HepG2 (cell line): ENCODE data around the gene VAC14. TPM values are rescaled to one million over a fixed set of nuclear protein-coding genes. Genes with fewer than 3 reads are reported as not detected.

Experiments
- BRCA1 ChIP-seq: sonication (generic); formaldehyde crosslinking; IDR thresholded peaks from 2 replicates; pipeline ENCODE4 v1.4.0; 2020; ENCODE audit warnings: missing genetic modification reagents
- BRD4 ChIP-seq: sonication (generic); formaldehyde crosslinking; IDR thresholded peaks from 2 replicates; pipeline ENCODE4 v1.4.0; 2020; ENCODE audit warnings: missing genetic modification reagents
- CHCHD3 ChIP-seq: sonication (generic); formaldehyde crosslinking; IDR thresholded peaks from 2 replicates; pipeline ENCODE4 v1.8.0; 2022; ENCODE audit warnings: mild to moderate bottlenecking, missing genetic modification reagents, moderate library complexity
- FOXA3 ChIP-seq: IDR thresholded peaks from 2 replicates; pipeline ENCODE4 v1.6.1; 2016; ENCODE audit warnings: missing genetic modification reagents, missing compliant biosample characterization
- FOXJ3 ChIP-seq: sonication (generic); formaldehyde crosslinking; IDR thresholded peaks from 2 replicates; pipeline ENCODE4 v1.4.0; 2020; ENCODE audit warnings: missing genetic modification reagents, mild to moderate bottlenecking, borderline replicate concordance
- HES4 ChIP-seq: sonication (generic); formaldehyde crosslinking; IDR thresholded peaks from 2 replicates; pipeline ENCODE4 v1.9.0; 2021; ENCODE audit warnings: mild to moderate bottlenecking, missing genetic modification reagents, borderline replicate concordance
- HMGXB3 ChIP-seq: sonication (generic); formaldehyde crosslinking; IDR thresholded peaks from 2 replicates; pipeline ENCODE4 v1.4.0; 2020; ENCODE audit warnings: missing genetic modification reagents, borderline replicate concordance
- HOXA3 ChIP-seq: sonication (generic); formaldehyde crosslinking; IDR thresholded peaks from 2 replicates; pipeline ENCODE4 v1.5.0; 2020; ENCODE audit warnings: missing genetic modification reagents
- LCORL ChIP-seq, 2 experiments: fragments of 450-650 bp in 1 of 2; sonication (generic) in 1 of 2; formaldehyde crosslinking in 1 of 2; IDR thresholded peaks; 2 replicates each; pipeline versions ENCODE4 v1.5.0 to v1.6.1; 2017 to 2020; ENCODE audit warnings: antibody characterized with exemption in 1 of 2, missing genetic modification reagents in 1 of 2
- NR2F6 ChIP-seq, 2 experiments: IDR thresholded peaks; 2 replicates each; pipeline ENCODE4 v1.6.1; 2016; ENCODE audit warnings: antibody characterized with exemption in 1 of 2, mild to moderate bottlenecking in 1 of 2
- SALL2 ChIP-seq: sonication (generic); formaldehyde crosslinking; IDR thresholded peaks from 2 replicates; pipeline ENCODE4 v1.8.1; 2023; ENCODE audit warnings: mild to moderate bottlenecking, missing genetic modification reagents, inconsistent platforms
- SOX6 ChIP-seq, 2 experiments: fragments of 450-650 bp in 1 of 2; sonication (generic) in 1 of 2; formaldehyde crosslinking in 1 of 2; IDR thresholded peaks; 2 replicates each; pipeline versions ENCODE4 v1.4.0 to v1.6.1; 2017 to 2020; ENCODE audit warnings: antibody characterized with exemption in 1 of 2, mild to moderate bottlenecking in 1 of 2, missing genetic modification reagents in 1 of 2
- SP5 ChIP-seq: IDR thresholded peaks from 2 replicates; pipeline ENCODE4 v1.6.1; 2016; ENCODE audit warnings: low read depth, borderline replicate concordance
- TARDBP ChIP-seq: sonication (generic); formaldehyde crosslinking; IDR thresholded peaks from 2 replicates; pipeline ENCODE4 v1.8.0; 2022; ENCODE audit warnings: mild to moderate bottlenecking, missing genetic modification reagents
- ZFP41 ChIP-seq: sonication (generic); formaldehyde crosslinking; IDR thresholded peaks from 2 replicates; pipeline ENCODE4 v1.4.0; 2020; ENCODE audit warnings: mild to moderate bottlenecking, missing genetic modification reagents, borderline replicate concordance
- ZNF17 ChIP-seq: sonication (generic); formaldehyde crosslinking; IDR thresholded peaks from 2 replicates; pipeline ENCODE4 v1.5.0; 2020; ENCODE audit warnings: mild to moderate bottlenecking, missing genetic modification reagents
- ZNF33B ChIP-seq: sonication (generic); formaldehyde crosslinking; IDR thresholded peaks from 2 replicates; pipeline ENCODE4 v1.5.1; 2020; ENCODE audit warnings: mild to moderate bottlenecking, missing genetic modification reagents
- ZNF34 ChIP-seq: sonication (generic); formaldehyde crosslinking; IDR thresholded peaks from 2 replicates; pipeline ENCODE4 v1.4.0; 2020; ENCODE audit warnings: mild to moderate bottlenecking, missing genetic modification reagents, borderline replicate concordance
- ZNF724P ChIP-seq: sonication (generic); formaldehyde crosslinking; IDR thresholded peaks from 2 replicates; pipeline ENCODE4 v1.8.0; 2022; ENCODE audit warnings: missing genetic modification reagents, borderline replicate concordance
- ZNF839 ChIP-seq: sonication (generic); formaldehyde crosslinking; IDR thresholded peaks from 2 replicates; pipeline ENCODE4 v1.4.0; 2020; ENCODE audit warnings: missing genetic modification reagents, mild to moderate bottlenecking, borderline replicate concordance
- ZNF883 ChIP-seq: sonication (generic); formaldehyde crosslinking; IDR thresholded peaks from 2 replicates; pipeline ENCODE4 v1.5.1; 2020; ENCODE audit warnings: mild to moderate bottlenecking, missing genetic modification reagents; ENCODE audit errors: not compliant biosample characterization
- polyA plus RNA-seq, 8 experiments: library from polyadenylated mRNA; depleted of rRNA in 3 of 8; stranded (reverse) in 7 of 8; unstranded in 1 of 8; fragments of >200 nt; fragmentation: Illumina TruSeq in 4 of 8; extraction: Trizol in 4 of 8; gene quantifications; 2 replicates each; pipeline versions ENCODE4 v1.2.1 to v1.2.3, GENCODE V29; 2011 to 2016; ENCODE audit warnings: low read depth in 4 of 8, missing spikeins in 1 of 8, mixed read lengths in 1 of 8; ENCODE audit not compliant: insufficient read depth in 1 of 8
- total RNA-seq, 5 experiments: library from RNA; depleted of rRNA; stranded (reverse); fragments of >200 nt; fragmentation: Illumina TruSeq; extraction: Trizol; gene quantifications; 2 replicates each; pipeline ENCODE4 v1.2.3, GENCODE V29; 2016; ENCODE audit warnings: low read depth in 1 of 5
- TF ChIP-seq, protein P1 (sequence below): sonication (generic); formaldehyde crosslinking; IDR thresholded peaks from 2 replicates; pipeline ENCODE4 v1.4.0; 2020; ENCODE audit warnings: mild to moderate bottlenecking, low read depth, missing genetic modification reagents

Gene VAC14
- total and polyA plus RNA-seq, 2 of the 13 experiments (the other 11 are each of a cell fraction or from before 2014, with no cell fraction given): 23.5 to 24.6 TPM

GRCh38 chr16:70689035-70689969 lies 111.7 kb downstream of the VAC14 start (continued):
- TF ChIP-seq LCORL (IDR thresholded peaks at IDR 0.05) (no peak), LCORL (CRISPR knock-in tag; IDR thresholded peaks at IDR 0.05) (peak; percentile 66), ZFP41 (CRISPR knock-in tag) (no peak), TARDBP (peak; percentile 63), SALL2 (CRISPR knock-in tag) (0 out of 2 replicates have a peak, but pooled peaks have one; percentile 63), BRD4 (CRISPR knock-in tag) (peak; percentile 48; the same call in 1 of the 2 replicates), SOX6 (IDR thresholded peaks at IDR 0.05) (no peak), SOX6 (CRISPR knock-in tag; IDR thresholded peaks at IDR 0.05) (peak; percentile 64), FOXA3 (CRISPR knock-in tag) (peak; percentile 74), BRCA1 (CRISPR knock-in tag) (no peak), ZNF724P (CRISPR knock-in tag) (0 out of 2 replicates have a peak, but pooled peaks have one; percentile 54), ZNF34 (CRISPR knock-in tag) (no peak), HOXA3 (CRISPR knock-in tag) (peak; percentile 66), FOXJ3 (peak; percentile 66; the same call in 1 of the 2 replicates), HES4 (CRISPR knock-in tag) (0 out of 2 replicates have a peak, but pooled peaks have one; percentile 60), SP5 (CRISPR knock-in tag) (peak; percentile 98), CHCHD3 (CRISPR knock-in tag) (no peak), ZNF33B (peak; percentile 45; the same call in 1 of the 2 replicates), ZNF17 (CRISPR knock-in tag) (no peak), NR2F6 (IDR thresholded peaks at IDR 0.05) (peak; percentile 53; the same call in 1 of the 2 replicates), NR2F6 (CRISPR knock-in tag; IDR thresholded peaks at IDR 0.05) (peak; percentile 74), ZNF839 (0 out of 2 replicates have a peak, but pooled peaks have one; percentile 21), HMGXB3 (CRISPR knock-in tag) (0 out of 2 replicates have a peak, but pooled peaks have one; percentile 23), ZNF883 (CRISPR knock-in tag) (peak; percentile 57)
- TF ChIP-seq, protein P1, sequence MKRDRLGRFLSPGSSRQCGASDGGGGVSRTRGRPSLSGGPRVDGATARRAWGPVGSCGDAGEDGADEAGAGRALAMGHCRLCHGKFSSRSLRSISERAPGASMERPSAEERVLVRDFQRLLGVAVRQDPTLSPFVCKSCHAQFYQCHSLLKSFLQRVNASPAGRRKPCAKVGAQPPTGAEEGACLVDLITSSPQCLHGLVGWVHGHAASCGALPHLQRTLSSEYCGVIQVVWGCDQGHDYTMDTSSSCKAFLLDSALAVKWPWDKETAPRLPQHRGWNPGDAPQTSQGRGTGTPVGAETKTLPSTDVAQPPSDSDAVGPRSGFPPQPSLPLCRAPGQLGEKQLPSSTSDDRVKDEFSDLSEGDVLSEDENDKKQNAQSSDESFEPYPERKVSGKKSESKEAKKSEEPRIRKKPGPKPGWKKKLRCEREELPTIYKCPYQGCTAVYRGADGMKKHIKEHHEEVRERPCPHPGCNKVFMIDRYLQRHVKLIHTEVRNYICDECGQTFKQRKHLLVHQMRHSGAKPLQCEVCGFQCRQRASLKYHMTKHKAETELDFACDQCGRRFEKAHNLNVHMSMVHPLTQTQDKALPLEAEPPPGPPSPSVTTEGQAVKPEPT (CRISPR knock-in tag): no peak
